GM19324 (cell line): ENCODE results near the gene UBAC2.
"Not testable (repeated sequence)": the region's sequence is repeated elsewhere in the genome, so short reads cannot be mapped to it uniquely, and the experiment has no call there.

Experiments used
- ATAC-seq: cut with Tn5 transposase; IDR thresholded peaks from one replicate; pipeline ENCODE4 v1.9.1; 2021; ENCODE audit warnings: mild to moderate bottlenecking, moderate library complexity; ENCODE audit not compliant: unreplicated experiment, low FRiP score

The UBAC2 gene

GRCh38 chr13:99405966-99406365 lies 205.3 kb downstream of the UBAC2 start:
- ATAC-seq, result no peak

GRCh38 chr13:99406799-99407201 lies 206.1 kb downstream of the UBAC2 start:
- no peak for ATAC-seq

- no peak for ATAC-seq
Observed at GRCh38 chr13:99407906-99408702, 207.4 kb downstream of the UBAC2 start.

- no peak for ATAC-seq
Observed at GRCh38 chr13:99408703-99409000, 208.0 kb downstream of the UBAC2 start.

GRCh38 chr13:99409461-99410083 lies 208.9 kb downstream of the UBAC2 start:
- not testable (repeated sequence) for ATAC-seq

GRCh38 chr13:99410646-99411475 lies 210.2 kb downstream of the UBAC2 start:
- ATAC-seq, result not testable (repeated sequence)

GRCh38 chr13:99412856-99413255 lies 212.2 kb downstream of the UBAC2 start:
- ATAC-seq, result no peak

GRCh38 chr13:99414048-99414995 lies 213.7 kb downstream of the UBAC2 start:
- ATAC-seq, result no peak

GRCh38 chr13:99415014-99415650 lies 214.5 kb downstream of the UBAC2 start:
- no peak for ATAC-seq

GRCh38 chr13:99415851-99416331 lies 215.2 kb downstream of the UBAC2 start:
- ATAC-seq, result no peak

GRCh38 chr13:99416411-99417121 lies 215.9 kb downstream of the UBAC2 start:
- ATAC-seq, result no peak

GRCh38 chr13:99417201-99418102 lies 216.8 kb downstream of the UBAC2 start:
- ATAC-seq, result no peak

- no peak for ATAC-seq
Observed at GRCh38 chr13:99418103-99418842, 217.6 kb downstream of the UBAC2 start.

GRCh38 chr13:99418843-99419140 lies 218.1 kb downstream of the UBAC2 start:
- no peak for ATAC-seq

GRCh38 chr13:99419591-99420243 lies 219.1 kb downstream of the UBAC2 start:
- ATAC-seq, result no peak

- no peak for ATAC-seq
Observed at GRCh38 chr13:99421271-99421670, 220.6 kb downstream of the UBAC2 start.
